Skeletal muscle tissue (tissue), 4 donors: ENCODE results near the gene GABRP. TPM values are rescaled to one million over a fixed set of nuclear protein-coding genes. Genes with fewer than 3 reads are reported as not detected.

Experiments used
- H3K27ac ChIP-seq: one replicate; pipeline ENCODE4 v1.7.0; 2013; ENCODE audit warnings: mild to moderate bottlenecking, low read depth, low read length, inconsistent platforms
- H3K27me3 ChIP-seq, 3 donors: one replicate each; pipeline ENCODE4 v1.7.0; 2013; ENCODE audit warnings: low read length in 3 of 3; ENCODE audit not compliant: control insufficient read depth in 3 of 3, insufficient read depth in 3 of 3
- H3K36me3 ChIP-seq, 3 donors: one replicate each; pipeline ENCODE4 v1.7.0; 2013; ENCODE audit warnings: low read length in 3 of 3; ENCODE audit not compliant: control insufficient read depth in 3 of 3, insufficient read depth in 3 of 3
- H3K4me1 ChIP-seq, 3 donors: one replicate each; pipeline ENCODE4 v1.7.0; 2013; ENCODE audit warnings: low read length in 3 of 3, mild to moderate bottlenecking in 3 of 3; ENCODE audit not compliant: control insufficient read depth in 3 of 3, insufficient read depth in 3 of 3
- H3K4me3 ChIP-seq, 3 donors: one replicate each; pipeline ENCODE4 v1.7.0; 2013; ENCODE audit warnings: low read length in 3 of 3
- H3K9ac ChIP-seq, 3 donors: one replicate each; pipeline ENCODE4 v1.7.0; 2013; ENCODE audit warnings: low read length in 3 of 3, mild to moderate bottlenecking in 3 of 3, moderate library complexity in 2 of 3, low read depth in 1 of 3
- H3K9me3 ChIP-seq, 3 donors: one replicate each; pipeline ENCODE4 v1.7.0; 2013; ENCODE audit warnings: low read length in 3 of 3; ENCODE audit not compliant: control insufficient read depth in 3 of 3
- total RNA-seq: library from RNA; depleted of rRNA; stranded (reverse); fragments of >200 nt; gene quantifications from one replicate; pipeline ENCODE4 v1.2.3, GENCODE V29; 2014
- donor health status: Osteomylitis.

GABRP gene
- total RNA-seq, 1 donor from 2014 or later = under 0.01 TPM

- H3K27me3 ChIP-seq = peaks cover 17 to 30% (median 22%) of the 10 kb centered on the region in 3 donors
- no peaks in the 10 kb centered on the region for H3K36me3 ChIP-seq
- H3K27ac ChIP-seq = no peak overlapping the region
- H3K4me3 ChIP-seq = no peak overlapping the region
- H3K4me1 ChIP-seq = peaks cover 10 to 23% (median 12%) of the 10 kb centered on the region in 3 donors
- H3K9me3 ChIP-seq = no peaks in the 10 kb centered on the region
- no peak overlapping the region for H3K9ac ChIP-seq
Measured at GRCh38 chr5:170746075-170746960, 37.2 kb upstream of the GABRP start.

GRCh38 chr5:170746961-170747340, 36.6 kb upstream of the GABRP start:
- Histone ChIP-seq H3K27ac (no peak overlapping the region), H3K27me3 (peaks cover 17 to 35% (median 24%) of the 10 kb centered on the region in 3 donors), H3K36me3 (no peaks in the 10 kb centered on the region), H3K9me3 (no peaks in the 10 kb centered on the region), H3K9ac (no peak overlapping the region), H3K4me1 (peaks cover 10 to 23% (median 12%) of the 10 kb centered on the region in 3 donors), H3K4me3 (no peak overlapping the region)

GRCh38 chr5:170747357-170747756, 36.2 kb upstream of the GABRP start:
- Histone ChIP-seq H3K4me3 (no peak overlapping the region), H3K4me1 (peaks cover 10 to 23% (median 12%) of the 10 kb centered on the region in 3 donors), H3K9ac (no peak overlapping the region), H3K27ac (no peak overlapping the region), H3K36me3 (no peaks in the 10 kb centered on the region), H3K9me3 (no peaks in the 10 kb centered on the region), H3K27me3 (peaks cover 17 to 36% (median 24%) of the 10 kb centered on the region in 3 donors)

GRCh38 chr5:170747851-170748250, 35.7 kb upstream of the GABRP start:
- H3K4me1 ChIP-seq = peaks cover 10 to 26% (median 12%) of the 10 kb centered on the region in 3 donors
- no peak overlapping the region for H3K27ac ChIP-seq
- no peak overlapping the region for H3K9ac ChIP-seq
- no peak overlapping the region for H3K4me3 ChIP-seq
- H3K9me3 ChIP-seq = no peaks in the 10 kb centered on the region
- no peaks in the 10 kb centered on the region for H3K36me3 ChIP-seq
- H3K27me3 ChIP-seq = peaks cover 17 to 37% (median 24%) of the 10 kb centered on the region in 3 donors

GRCh38 chr5:170748951-170749471, 34.5 kb upstream of the GABRP start:
- no peak overlapping the region for H3K9ac ChIP-seq
- no peak overlapping the region for H3K27ac ChIP-seq
- H3K27me3 ChIP-seq = peaks cover 16 to 35% (median 24%) of the 10 kb centered on the region in 3 donors
- H3K4me1 ChIP-seq = peaks cover 10 to 26% (median 12%) of the 10 kb centered on the region in 3 donors
- no peaks in the 10 kb centered on the region for H3K36me3 ChIP-seq
- H3K4me3 ChIP-seq = no peak overlapping the region
- H3K9me3 ChIP-seq = no peaks in the 10 kb centered on the region

GRCh38 chr5:170749911-170750431, 33.6 kb upstream of the GABRP start:
- Histone ChIP-seq H3K9ac (no peak overlapping the region), H3K9me3 (no peaks in the 10 kb centered on the region), H3K4me1 (peaks cover 6 to 19% (median 9%) of the 10 kb centered on the region in 3 donors), H3K27ac (no peak overlapping the region), H3K36me3 (no peaks in the 10 kb centered on the region), H3K27me3 (peaks cover 11 to 29% (median 16%) of the 10 kb centered on the region in 3 donors), H3K4me3 (no peak overlapping the region)

- Histone ChIP-seq H3K9ac (no peak overlapping the region), H3K4me3 (no peak overlapping the region), H3K36me3 (no peaks in the 10 kb centered on the region), H3K27me3 (peaks cover 8 to 21% (median 11%) of the 10 kb centered on the region in 3 donors), H3K4me1 (peaks cover under 1 to 12% (median 2%) of the 10 kb centered on the region in 3 donors), H3K9me3 (no peaks in the 10 kb centered on the region), H3K27ac (no peak overlapping the region)
Measured at GRCh38 chr5:170750791-170751190, 32.7 kb upstream of the GABRP start.

- Histone ChIP-seq H3K27ac (no peak overlapping the region), H3K4me1 (peaks cover 1 to 13% (median 4%) of the 10 kb centered on the region in 3 donors), H3K9me3 (no peaks in the 10 kb centered on the region), H3K27me3 (peaks cover 8 to 21% (median 11%) of the 10 kb centered on the region in 3 donors), H3K36me3 (no peaks in the 10 kb centered on the region), H3K4me3 (no peak overlapping the region), H3K9ac (no peak overlapping the region)
Measured at GRCh38 chr5:170751631-170752030, 31.9 kb upstream of the GABRP start.

- peaks cover 9 to 16% (median 9%) of the 10 kb centered on the region in 3 donors for H3K4me1 ChIP-seq
- no peaks in the 10 kb centered on the region for H3K9me3 ChIP-seq
- peaks cover 8 to 21% (median 11%) of the 10 kb centered on the region in 3 donors for H3K27me3 ChIP-seq
- H3K27ac ChIP-seq = no peak overlapping the region
- no peak overlapping the region for H3K4me3 ChIP-seq
- H3K9ac ChIP-seq = no peak overlapping the region
- H3K36me3 ChIP-seq = no peaks in the 10 kb centered on the region
Measured at GRCh38 chr5:170752257-170753215, 31.0 kb upstream of the GABRP start.
